Activated CD4-positive, alpha-beta memory T cell treated with anti-CD3 and anti-CD28 coated beads, Interleukin-2, amount 10 ng/mL, durations not matched to agents 7 days and 5 days (primary cell): ENCODE measurements around the gene U2AF1. TPM values are rescaled to one million over a fixed set of nuclear protein-coding genes. Genes with fewer than 3 reads are reported as not detected.
"Not testable (repeated sequence)": the region's sequence is repeated elsewhere in the genome, so short reads cannot be mapped to it uniquely, and the experiment has no call there.

Source experiments
- CTCF ChIA-PET: fragments of 350-600 bp; sonication (Branson Sonifier 250); formaldehyde crosslinking; loops from one replicate; lab custom pipeline; 2021; ENCODE audit warnings: antibody characterized with exemption, inconsistent platforms; lab: Charles Lee
- POLR2A ChIA-PET: fragments of 350-600 bp; sonication (Branson Sonifier 250); formaldehyde crosslinking; loops from one replicate; lab custom pipeline; 2021; ENCODE audit warnings: antibody characterized with exemption; lab: Charles Lee
- DNase-seq: peaks from one replicate; pipeline ENCODE4 v3.0.0-alpha.2; 2020
- H3K27ac Mint-ChIP-seq: one replicate; pipeline ENCODE4 v1.8.0; 2021; ENCODE audit warnings: mild to moderate bottlenecking, mixed read lengths
- H3K27me3 Mint-ChIP-seq: one replicate; pipeline ENCODE4 v1.8.0; 2021; ENCODE audit warnings: mixed read lengths
- H3K36me3 Mint-ChIP-seq: one replicate; pipeline ENCODE4 v1.8.0; 2021; ENCODE audit warnings: low read depth, mixed read lengths
- H3K4me1 Mint-ChIP-seq: one replicate; pipeline ENCODE4 v1.8.0; 2021; ENCODE audit warnings: mixed read lengths
- H3K4me3 Mint-ChIP-seq: one replicate; pipeline ENCODE4 v1.8.0; 2021; ENCODE audit warnings: mild to moderate bottlenecking, mixed read lengths
- H3K9me3 Mint-ChIP-seq: one replicate; pipeline ENCODE4 v1.8.0; 2021; ENCODE audit warnings: mixed read lengths
- total RNA-seq, 2 experiments: library from RNA; stranded (reverse); gene quantifications; one replicate each; pipeline ENCODE4 v1.2.3, GENCODE V29; 2021

Gene U2AF1
- total RNA-seq, 2 experiments from 2014 or later, result 47.4 to 50.0 TPM

GRCh38 chr21:43069682-43070081 is 37.7 kb downstream of the U2AF1 start:
- H3K27me3 Mint-ChIP-seq, H3K4me1 Mint-ChIP-seq, CTCF ChIA-PET, H3K36me3 Mint-ChIP-seq, H3K4me3 Mint-ChIP-seq, DNase-seq, H3K27ac Mint-ChIP-seq, H3K9me3 Mint-ChIP-seq, POLR2A ChIA-PET: not testable (repeated sequence)

DNA sequence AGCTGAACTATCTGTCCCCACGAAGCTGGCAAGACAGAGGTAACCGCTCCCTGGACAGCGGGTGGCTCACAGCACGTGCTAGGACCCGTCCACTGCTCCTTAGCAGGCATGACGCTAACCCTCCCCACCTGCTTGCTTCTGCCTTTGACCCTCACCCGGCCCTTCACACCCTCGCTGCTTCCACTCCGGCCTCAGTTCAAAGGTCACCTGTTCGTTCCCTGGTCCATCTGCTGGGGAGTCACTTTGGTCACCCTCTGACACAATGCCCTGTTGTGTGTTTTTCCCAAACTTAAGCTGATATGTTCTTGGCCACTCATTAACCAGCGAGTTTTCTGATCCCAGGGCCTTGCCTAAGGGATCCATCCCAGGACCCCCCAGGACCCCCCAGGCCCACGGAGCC is 39.3 kb downstream of the U2AF1 start:
- H3K36me3 Mint-ChIP-seq, CTCF ChIA-PET, H3K4me1 Mint-ChIP-seq, POLR2A ChIA-PET, DNase-seq, H3K4me3 Mint-ChIP-seq, H3K27ac Mint-ChIP-seq, H3K9me3 Mint-ChIP-seq, H3K27me3 Mint-ChIP-seq: not testable (repeated sequence)

GRCh38 chr21:43066690-43067089 is 40.7 kb downstream of the U2AF1 start:
- H3K27ac Mint-ChIP-seq, H3K9me3 Mint-ChIP-seq, CTCF ChIA-PET: not testable (repeated sequence)

DNA sequence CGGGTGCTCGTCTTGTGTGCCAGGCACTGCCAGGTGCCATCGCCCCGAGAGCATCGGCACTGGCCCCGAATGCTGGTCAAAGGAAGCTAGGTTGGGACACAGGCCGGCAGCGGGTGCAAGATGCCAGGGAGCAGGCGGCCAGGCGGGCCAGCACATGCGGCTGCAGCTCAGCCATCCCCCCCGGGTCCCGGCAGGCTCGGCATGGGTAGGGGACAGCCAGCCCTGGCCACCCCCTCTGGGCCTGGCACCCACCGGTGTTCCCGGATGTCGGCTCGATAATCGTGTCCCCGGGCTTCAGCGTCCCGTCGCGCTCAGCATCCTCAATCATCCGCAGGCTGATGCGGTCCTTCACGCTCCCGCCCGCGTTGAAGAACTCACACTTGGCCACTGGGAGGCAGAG is 41.4 kb downstream of the U2AF1 start:
- POLR2A ChIA-PET, H3K9me3 Mint-ChIP-seq, CTCF ChIA-PET, H3K27ac Mint-ChIP-seq, DNase-seq, H3K27me3 Mint-ChIP-seq, H3K36me3 Mint-ChIP-seq, H3K4me3 Mint-ChIP-seq, H3K4me1 Mint-ChIP-seq: not testable (repeated sequence)

More at GRCh38 chr21:43066690-43067089, 40.7 kb downstream of the U2AF1 start:
- H3K27me3 Mint-ChIP-seq, H3K36me3 Mint-ChIP-seq, H3K4me3 Mint-ChIP-seq, H3K4me1 Mint-ChIP-seq, POLR2A ChIA-PET, DNase-seq: not testable (repeated sequence)

- H3K27me3 Mint-ChIP-seq, H3K4me1 Mint-ChIP-seq, POLR2A ChIA-PET, H3K36me3 Mint-ChIP-seq, H3K27ac Mint-ChIP-seq, DNase-seq, H3K9me3 Mint-ChIP-seq, CTCF ChIA-PET, H3K4me3 Mint-ChIP-seq: not testable (repeated sequence)
Observed at GRCh38 chr21:43064265-43064917, 43.0 kb downstream of the U2AF1 start.

DNA sequence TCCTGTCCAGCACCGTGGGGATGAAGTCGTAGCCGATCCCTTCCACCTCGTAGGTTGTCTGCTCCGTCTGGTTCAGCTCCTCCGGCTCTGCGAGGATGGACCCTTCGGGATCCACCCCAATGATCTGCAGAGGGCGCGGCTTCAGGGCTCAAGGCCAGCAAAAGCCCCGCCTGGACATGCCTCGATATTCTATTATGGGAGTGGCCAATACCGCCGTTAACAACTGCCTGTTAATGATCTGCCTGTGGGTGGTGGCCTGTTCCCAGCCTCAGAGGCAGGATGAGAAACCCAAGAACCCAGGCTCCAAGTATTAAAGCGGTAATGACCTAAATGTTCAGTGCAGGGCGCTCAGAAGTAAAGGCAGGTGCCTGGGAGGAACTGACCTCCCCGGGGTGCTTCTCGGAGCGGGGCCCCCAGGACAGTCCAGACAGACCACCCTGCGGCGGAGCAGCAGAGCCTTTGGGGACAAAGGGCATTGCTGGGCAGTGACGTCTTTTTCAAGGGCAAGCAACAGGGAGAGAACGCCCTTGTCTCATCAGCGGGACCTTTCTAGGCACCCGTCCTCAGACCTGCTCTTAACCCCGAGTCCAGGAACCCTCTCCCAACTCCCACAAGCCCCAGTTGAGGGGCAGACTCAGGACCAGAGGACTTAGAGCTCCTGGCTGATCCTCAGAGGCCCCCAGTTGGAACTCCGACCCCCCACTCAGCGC is 44.3 kb downstream of the U2AF1 start:
- CTCF ChIA-PET, H3K4me3 Mint-ChIP-seq, H3K9me3 Mint-ChIP-seq, POLR2A ChIA-PET, H3K4me1 Mint-ChIP-seq, DNase-seq, H3K27ac Mint-ChIP-seq, H3K27me3 Mint-ChIP-seq, H3K36me3 Mint-ChIP-seq: not testable (repeated sequence)

GRCh38 chr21:43053112-43053511 is 54.3 kb downstream of the U2AF1 start:
- CTCF ChIA-PET, H3K4me3 Mint-ChIP-seq, H3K27ac Mint-ChIP-seq: not testable (repeated sequence)

DNA sequence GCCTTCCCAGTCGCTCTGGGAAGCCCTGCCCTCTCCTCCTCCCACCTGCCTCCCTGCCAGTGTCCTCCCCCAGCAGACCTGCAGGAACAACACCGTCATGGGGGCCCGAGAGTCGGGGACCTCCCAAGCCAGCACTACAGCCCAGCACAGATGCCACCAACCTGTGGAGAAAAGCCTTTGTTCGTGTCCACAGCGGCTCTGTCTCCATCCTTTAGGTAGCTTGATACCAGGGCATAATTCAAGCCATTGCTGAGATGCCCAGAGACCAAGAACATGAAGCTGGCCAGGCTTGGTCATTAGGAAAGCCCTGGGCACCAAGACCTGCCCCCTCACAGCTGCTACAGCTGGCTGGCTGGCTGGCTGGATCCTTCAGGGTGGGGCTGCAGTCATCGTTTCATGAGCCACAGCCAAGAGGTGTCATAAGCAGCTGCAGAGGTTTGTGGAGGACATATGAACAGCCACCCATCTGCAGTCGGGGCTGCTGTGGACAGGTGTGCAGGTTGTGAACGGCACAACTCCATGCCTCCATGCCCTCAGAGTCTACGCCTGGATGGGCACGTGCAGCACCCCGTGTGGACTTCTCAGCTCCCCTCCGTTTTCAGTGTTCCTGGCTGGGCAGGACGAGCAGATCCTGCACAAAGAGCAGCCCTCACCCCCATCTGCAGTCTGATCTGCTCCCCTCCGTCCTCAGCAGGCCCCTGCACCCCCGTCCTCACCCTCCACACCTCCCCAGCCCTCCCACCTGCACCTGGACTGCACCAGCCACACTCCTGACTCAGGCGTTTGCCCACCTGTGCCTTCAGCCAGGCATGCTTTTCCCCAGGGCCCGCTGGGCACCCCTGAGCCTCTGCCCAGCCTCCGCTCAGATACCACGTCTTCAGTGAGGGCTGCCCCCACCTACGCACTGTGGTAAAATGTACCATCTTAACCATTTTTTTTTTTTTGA is 61.2 kb downstream of the U2AF1 start:
- DNase-seq, POLR2A ChIA-PET, H3K36me3 Mint-ChIP-seq, CTCF ChIA-PET, H3K4me3 Mint-ChIP-seq, H3K9me3 Mint-ChIP-seq, H3K27me3 Mint-ChIP-seq, H3K4me1 Mint-ChIP-seq: not testable (repeated sequence)
- peak overlapping the region; percentile 70 for H3K27ac Mint-ChIP-seq

More at GRCh38 chr21:43053112-43053511, 54.3 kb downstream of the U2AF1 start:
- H3K36me3 Mint-ChIP-seq, POLR2A ChIA-PET, DNase-seq, H3K9me3 Mint-ChIP-seq, H3K4me1 Mint-ChIP-seq, H3K27me3 Mint-ChIP-seq: not testable (repeated sequence)

GRCh38 chr21:43045165-43045875 is 62.0 kb downstream of the U2AF1 start:
- H3K36me3 Mint-ChIP-seq, POLR2A ChIA-PET, DNase-seq, H3K4me1 Mint-ChIP-seq, H3K9me3 Mint-ChIP-seq, H3K27me3 Mint-ChIP-seq, H3K4me3 Mint-ChIP-seq, CTCF ChIA-PET: not testable (repeated sequence)
- peak overlapping the region; percentile 76 for H3K27ac Mint-ChIP-seq

DNA sequence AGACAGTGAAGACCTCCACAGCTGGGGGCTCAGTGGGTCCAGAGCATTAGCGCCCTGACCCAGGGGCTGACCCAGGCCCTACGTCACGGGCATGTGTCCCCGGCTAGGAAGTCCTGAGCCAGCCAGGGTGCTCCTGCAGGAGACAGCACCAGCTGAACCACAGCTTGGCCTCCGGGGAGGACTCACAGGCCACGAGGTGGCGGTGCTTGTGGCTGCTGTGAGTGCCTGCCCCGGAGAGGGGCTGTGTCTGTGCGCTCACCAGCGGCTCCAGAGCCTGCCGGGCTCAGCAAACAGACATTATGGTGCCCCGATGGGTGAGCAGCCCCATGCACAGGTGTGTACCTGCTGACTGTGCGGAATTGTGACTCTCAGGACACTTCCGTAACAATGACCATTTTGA is 62.8 kb downstream of the U2AF1 start:
- H3K4me1 Mint-ChIP-seq, H3K9me3 Mint-ChIP-seq, H3K4me3 Mint-ChIP-seq, DNase-seq, POLR2A ChIA-PET, CTCF ChIA-PET, H3K27me3 Mint-ChIP-seq, H3K27ac Mint-ChIP-seq, H3K36me3 Mint-ChIP-seq: not testable (repeated sequence)

GRCh38 chr21:43043291-43043690 is 64.1 kb downstream of the U2AF1 start:
- H3K9me3 Mint-ChIP-seq, H3K27ac Mint-ChIP-seq, H3K4me1 Mint-ChIP-seq, CTCF ChIA-PET, H3K4me3 Mint-ChIP-seq, DNase-seq, POLR2A ChIA-PET, H3K27me3 Mint-ChIP-seq, H3K36me3 Mint-ChIP-seq: not testable (repeated sequence)
